PFSK-1 (cell line): ENCODE measurements around the gene STK32B.

Experiments used
- POLR2AphosphoS5 ChIP-seq: IDR thresholded peaks from 2 replicates; pipeline ENCODE4 v1.6.1; 2012; ENCODE audit warnings: low read depth, mild to moderate bottlenecking, control low read depth, low read length, moderate library complexity
- TAF1 ChIP-seq: IDR thresholded peaks from 2 replicates; pipeline ENCODE4 v1.6.1; 2012; ENCODE audit warnings: low read length, control low read depth, borderline replicate concordance; ENCODE audit not compliant: insufficient read depth
- TF ChIP-seq, protein P1 (sequence below), 2 experiments: IDR thresholded peaks; 2 replicates each; pipeline versions ENCODE4 v1.6.1 to v1.8.0; 2011 to 2012; ENCODE audit warnings: low read depth in 2 of 2, low read length in 2 of 2, control low read depth in 1 of 2, inconsistent platforms in 1 of 2, mild to moderate bottlenecking in 1 of 2, moderate library complexity in 1 of 2; ENCODE audit not compliant: insufficient read depth in 1 of 2

DNA sequence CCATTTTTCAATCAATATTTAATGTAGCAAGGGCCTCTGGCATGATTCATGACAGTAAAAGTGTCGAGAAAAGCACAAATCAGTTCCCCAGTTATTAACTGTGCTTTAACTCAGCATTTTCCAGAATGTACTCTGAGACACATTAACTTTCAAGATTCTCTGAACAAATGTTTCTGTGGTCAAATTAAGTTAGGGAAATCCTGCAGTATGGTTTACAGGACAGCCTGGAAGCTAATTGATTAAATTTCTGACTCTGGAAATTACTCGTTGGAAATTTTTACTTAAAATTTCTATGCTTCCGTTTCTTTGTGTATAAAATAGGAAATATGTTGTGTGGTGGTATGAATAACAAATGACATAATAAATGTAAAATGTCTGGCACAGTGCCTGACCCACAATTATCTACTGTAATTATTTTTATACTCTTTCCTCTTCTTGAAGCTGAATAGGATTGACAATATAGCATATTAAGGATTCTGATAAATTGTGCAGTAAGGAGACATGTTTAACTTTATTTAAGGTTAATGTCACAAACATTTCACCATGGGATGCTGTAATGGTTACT, 33.7 kb downstream of the STK32B start:
- TF ChIP-seq POLR2AphosphoS5 (no peak), TAF1 (no peak)
- TF ChIP-seq, protein P1, sequence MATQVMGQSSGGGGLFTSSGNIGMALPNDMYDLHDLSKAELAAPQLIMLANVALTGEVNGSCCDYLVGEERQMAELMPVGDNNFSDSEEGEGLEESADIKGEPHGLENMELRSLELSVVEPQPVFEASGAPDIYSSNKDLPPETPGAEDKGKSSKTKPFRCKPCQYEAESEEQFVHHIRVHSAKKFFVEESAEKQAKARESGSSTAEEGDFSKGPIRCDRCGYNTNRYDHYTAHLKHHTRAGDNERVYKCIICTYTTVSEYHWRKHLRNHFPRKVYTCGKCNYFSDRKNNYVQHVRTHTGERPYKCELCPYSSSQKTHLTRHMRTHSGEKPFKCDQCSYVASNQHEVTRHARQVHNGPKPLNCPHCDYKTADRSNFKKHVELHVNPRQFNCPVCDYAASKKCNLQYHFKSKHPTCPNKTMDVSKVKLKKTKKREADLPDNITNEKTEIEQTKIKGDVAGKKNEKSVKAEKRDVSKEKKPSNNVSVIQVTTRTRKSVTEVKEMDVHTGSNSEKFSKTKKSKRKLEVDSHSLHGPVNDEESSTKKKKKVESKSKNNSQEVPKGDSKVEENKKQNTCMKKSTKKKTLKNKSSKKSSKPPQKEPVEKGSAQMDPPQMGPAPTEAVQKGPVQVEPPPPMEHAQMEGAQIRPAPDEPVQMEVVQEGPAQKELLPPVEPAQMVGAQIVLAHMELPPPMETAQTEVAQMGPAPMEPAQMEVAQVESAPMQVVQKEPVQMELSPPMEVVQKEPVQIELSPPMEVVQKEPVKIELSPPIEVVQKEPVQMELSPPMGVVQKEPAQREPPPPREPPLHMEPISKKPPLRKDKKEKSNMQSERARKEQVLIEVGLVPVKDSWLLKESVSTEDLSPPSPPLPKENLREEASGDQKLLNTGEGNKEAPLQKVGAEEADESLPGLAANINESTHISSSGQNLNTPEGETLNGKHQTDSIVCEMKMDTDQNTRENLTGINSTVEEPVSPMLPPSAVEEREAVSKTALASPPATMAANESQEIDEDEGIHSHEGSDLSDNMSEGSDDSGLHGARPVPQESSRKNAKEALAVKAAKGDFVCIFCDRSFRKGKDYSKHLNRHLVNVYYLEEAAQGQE (IDR thresholded peaks at IDR 0.05; ENCODE audit: insufficient read depth in 1 of 2, low read depth in 2 of 2, low read length in 2 of 2): no peak
